ENCODE results near the gene CCDC88B.

GRCh38 chr11:64360448-64360921 lies 20.5 kb downstream of the CCDC88B start:
- TF ChIP-seq FOXJ2 (tag; IDR thresholded peaks at IDR 0.05) (no peak), ZBTB33 (CRISPR knock-in tag; IDR thresholded peaks at IDR 0.05) (no peak), ZNF507 (tag; conservative IDR thresholded peaks at IDR 0.05) (no peak), ZBTB2 (IDR thresholded peaks at IDR 0.05) (no peak), SIN3B (IDR thresholded peaks at IDR 0.05; ENCODE audit: low read depth) (no peak), DPF2 (IDR thresholded peaks at IDR 0.05) (no peak), EZH2 (IDR thresholded peaks at IDR 0.05; ENCODE audit: borderline replicate concordance, low read depth, low read length) (no peak)
